ENCODE results near the gene MAST4.

Gene MAST4

DNA sequence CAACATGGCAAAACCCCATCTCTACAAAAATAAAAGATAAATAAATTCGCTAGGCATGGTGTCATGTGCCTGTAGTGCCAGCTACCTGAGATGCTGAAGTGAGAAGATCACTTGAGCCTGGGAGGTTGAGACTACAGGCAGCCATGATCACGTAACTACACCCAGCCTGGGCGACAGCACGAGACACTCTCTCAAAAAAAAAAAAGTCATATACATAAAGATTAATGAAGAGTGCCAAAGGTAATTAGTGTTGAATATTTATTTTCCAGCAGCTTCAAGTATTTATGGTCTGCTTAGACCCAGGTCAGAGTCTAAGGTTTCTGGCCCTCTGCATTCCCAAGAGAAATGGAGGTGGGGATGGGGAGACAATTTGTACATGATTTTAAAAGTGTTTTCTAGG, 432.7 kb downstream of the MAST4 start:
- no peak for DNase-seq

DNA sequence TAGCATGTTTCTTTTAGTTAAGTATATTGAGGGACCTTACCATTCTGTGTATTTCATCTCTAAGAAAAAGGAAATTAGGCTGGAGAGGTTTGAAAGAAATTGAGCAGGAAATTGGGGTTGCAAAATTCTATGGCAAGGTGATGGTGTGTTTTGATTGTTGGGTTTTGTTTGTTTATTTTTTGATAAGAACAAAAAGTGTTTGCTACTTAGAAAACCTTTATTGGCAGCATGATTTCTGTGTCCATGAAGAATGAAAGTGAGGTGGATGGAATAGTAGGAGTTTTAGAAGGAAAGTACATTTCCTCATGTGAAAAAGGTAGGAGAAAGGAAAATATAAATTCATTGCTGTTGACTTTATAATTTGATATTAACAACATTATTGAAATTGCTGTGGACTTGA, 433.3 kb downstream of the MAST4 start:
- no peak for DNase-seq

DNA sequence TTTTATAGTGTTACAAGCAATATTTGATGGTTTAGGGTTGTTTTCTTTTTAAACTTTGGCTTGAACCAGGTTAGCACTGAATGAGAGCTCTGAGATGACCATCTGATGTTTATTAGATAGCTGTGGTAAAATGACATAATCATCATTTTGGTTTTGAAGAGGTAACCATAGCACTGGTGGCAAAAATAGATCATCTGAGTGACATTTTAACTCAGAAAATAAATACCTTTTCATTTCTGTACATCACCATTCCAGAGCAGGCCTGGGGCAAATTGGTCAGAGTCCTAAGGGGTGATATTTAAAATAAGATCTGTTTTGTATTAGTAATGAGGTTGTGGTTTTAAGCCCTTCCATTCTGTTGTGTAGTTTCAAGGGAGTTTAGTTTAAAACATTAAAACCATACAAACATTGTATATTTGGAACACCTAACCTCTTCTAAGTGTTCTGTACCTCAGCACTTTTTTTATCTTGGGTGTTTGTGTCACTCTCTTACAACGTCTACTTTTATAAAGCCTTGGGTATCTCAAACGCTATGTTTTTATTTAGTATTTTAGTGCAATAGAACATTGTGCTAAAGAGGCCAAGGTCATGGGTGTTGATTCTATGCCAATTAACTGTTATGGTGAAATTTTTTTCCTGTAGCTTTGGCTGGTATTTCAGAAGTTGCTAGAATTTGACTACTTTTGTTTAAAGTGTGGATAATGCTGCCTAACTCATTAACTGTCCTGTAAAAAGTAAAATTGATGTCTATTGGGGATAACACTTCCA, 434.3 kb downstream of the MAST4 start:
- DNase-seq = no peak

DNA sequence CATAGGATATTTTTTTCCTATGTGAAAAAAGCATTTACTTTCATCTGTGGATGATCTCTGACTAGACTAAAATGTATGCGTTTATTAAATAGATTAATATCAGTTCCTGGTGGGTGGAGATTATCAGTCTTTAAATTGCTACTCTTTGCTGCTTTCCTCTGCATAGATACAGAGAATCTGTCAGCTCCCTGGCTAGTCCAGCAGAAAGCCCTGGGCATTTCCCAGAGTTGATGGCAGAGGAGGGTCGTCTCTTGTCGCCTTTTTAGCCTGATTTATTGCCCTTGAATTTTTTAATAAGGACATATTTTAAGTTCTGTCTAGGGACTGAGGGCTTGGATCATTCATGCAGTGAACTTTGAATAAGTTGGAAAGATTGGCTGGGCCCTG, 434.9 kb downstream of the MAST4 start:
- DNase-seq = no peak

DNA sequence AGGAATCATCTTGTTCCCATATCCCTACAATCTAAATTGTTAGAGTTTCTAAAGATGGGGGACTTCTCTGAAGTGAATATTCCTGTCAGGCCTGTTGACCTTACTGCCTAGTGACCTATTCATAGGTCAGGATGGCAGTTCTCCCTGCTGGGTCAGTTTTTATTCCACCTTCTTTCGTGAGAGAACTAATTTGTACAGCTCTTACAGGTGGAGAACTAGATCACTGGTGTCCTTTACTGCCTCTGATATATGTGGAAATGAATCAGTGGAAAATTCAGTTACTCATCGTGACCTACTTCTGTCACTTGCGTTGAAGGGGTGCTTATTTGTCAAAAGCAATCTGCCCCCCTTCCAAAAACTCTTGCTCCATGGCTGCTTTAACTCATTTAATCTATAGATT, 435.5 kb downstream of the MAST4 start:
- peak; percentile 53 for DNase-seq

DNA sequence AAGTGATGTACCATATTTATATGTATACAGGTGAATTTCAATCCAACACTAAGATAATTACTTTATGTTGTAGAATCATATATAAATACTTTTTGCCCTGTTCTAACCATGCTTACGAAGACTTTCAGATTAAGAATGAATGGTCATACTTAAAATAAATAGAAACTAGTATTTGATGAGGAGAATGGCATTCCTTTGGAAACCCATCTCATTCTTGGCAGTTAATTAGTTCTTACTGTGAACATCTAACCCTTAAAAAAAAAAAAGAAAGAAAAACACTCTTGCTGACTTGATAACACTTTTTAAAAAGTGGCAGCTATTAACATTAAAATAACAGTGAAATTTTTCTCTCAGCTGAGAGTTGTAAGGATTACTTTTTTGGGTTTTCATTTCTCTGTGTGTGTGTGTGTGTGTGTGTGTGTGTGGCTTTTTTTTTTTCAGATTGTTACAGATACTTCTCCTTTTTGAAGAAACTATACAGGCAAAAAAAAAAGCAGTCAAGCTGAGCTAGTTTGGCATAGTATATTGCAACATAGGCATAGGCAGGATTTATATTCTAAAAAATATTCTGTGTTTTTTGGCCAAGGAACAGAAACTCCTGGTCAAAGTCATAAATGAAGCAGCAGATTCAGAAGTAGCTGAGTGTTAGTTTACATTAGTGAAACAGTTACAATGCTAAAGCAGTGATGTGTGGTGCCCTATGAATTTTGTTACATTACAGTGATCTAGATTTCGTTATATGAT, 436.9 kb downstream of the MAST4 start:
- DNase-seq = no peak

DNA sequence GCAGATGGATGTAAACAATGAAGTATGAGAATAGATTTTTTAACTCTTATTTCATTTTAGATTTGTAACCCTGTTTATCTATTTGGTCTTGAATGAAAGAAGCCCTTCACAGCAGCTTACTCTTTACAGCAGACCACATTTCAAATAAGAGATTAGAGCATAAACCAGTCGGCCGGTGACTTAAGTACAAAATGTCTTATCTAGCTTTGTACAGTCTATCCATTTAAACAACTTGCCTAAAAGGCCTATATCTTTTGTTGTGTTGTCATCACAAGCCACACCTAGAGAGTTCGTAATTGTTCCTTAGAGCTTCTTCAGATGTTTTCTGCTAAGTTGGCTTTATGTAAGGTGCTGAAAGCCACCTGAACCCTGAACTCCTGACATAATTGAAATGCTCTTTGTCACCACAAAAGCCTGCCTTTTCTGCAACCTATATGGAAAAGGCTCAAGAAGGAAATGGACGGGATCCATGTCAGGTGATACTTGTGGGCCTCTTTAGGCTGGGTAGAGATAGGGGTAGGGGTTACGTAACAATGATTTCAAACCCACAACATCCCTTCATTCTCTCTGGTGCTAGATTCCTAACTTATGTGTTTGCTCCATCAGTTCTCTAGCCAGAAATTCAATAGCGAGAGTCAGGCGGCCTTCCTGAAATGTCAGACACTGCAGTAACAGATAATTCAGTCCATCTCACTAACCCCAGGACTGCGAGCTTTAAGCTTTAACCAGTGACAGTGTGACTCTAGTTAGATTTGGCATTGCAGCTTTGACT, 437.9 kb downstream of the MAST4 start:
- no peak for DNase-seq

DNA sequence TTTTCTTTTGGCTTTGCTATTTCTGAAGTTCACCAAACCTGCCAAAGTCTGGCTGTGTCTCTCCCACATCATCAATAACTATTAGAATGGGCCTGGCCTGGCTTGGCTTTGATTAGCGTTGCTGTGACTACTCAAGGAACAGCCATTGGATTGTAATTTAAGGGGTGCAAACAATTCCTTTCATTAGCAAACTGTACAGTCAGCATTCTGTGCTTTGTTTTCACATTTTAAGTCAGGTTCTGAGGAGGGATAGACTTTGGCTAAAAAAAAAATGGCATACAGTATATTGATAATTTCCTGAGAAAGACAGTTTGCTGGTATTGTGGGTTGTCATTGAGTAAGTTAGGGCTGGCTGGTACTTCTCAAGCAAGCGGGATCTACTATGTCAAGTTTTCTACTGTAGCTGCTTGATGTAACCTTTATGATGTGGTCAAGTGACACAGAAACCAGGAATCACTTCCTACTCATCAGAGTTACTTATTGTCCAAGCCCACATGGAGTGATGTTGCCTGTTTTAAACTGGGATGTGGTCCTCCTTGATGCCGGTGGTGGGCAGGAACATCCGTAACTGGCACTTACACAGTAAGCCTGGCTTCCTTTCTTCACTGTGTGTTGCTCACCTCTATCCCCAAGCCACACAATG, 439.0 kb downstream of the MAST4 start:
- DNase-seq = no peak

DNA sequence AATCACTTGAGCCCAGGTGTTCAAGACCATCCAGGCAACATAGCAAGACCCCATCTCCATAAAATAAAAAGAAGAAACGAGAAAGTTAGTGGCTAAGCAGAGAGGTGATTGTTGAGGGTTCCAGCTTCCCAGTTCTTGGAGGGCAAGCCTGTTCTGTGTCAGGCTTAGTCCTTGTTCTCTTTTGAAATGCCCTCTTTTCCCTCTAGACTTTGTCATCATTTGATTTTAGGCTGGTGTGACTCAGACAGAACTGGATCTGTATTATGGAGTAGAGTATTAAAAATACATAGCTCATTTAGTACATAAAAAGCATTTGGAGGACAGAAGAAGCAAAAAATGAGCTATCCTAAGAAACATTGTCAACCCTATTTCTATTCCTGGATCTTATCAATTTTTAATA, 441.0 kb downstream of the MAST4 start:
- no peak for DNase-seq

DNA sequence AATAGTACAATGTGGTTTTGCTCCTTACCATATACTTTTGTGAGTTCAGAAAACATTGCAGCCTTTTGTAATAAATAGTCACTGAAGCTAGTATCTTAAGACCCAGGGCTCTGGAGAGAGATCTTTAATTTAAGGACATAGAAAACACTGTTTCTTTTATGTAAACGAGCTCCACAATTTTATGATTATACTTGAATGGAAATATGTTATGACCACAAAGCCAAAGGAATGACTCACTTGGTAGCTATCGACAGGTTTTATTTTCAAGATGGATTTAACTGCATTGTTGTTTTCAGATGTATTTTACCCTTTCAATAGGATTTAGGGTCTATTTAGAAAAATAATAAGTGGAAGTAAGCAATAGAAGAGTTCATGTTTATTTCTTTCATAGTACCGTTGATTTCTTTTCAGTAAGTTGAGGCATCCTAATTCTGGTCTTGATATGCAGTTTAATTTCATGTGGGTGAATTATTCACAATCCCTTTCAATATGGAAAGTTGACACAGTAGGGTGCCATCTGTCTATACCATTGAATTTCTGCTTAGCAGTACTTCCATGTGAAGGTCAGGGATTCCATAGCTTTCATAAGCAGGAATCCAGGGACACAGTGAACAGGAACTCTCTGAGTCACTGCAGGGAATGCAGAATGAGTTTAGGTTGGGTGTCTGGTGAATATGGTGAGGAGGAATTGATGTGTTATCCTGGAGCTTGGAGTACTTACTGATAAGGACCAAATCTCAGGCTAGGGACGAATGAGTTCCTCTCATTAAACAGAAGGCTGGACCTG, 442.8 kb downstream of the MAST4 start:
- no peak for DNase-seq

DNA sequence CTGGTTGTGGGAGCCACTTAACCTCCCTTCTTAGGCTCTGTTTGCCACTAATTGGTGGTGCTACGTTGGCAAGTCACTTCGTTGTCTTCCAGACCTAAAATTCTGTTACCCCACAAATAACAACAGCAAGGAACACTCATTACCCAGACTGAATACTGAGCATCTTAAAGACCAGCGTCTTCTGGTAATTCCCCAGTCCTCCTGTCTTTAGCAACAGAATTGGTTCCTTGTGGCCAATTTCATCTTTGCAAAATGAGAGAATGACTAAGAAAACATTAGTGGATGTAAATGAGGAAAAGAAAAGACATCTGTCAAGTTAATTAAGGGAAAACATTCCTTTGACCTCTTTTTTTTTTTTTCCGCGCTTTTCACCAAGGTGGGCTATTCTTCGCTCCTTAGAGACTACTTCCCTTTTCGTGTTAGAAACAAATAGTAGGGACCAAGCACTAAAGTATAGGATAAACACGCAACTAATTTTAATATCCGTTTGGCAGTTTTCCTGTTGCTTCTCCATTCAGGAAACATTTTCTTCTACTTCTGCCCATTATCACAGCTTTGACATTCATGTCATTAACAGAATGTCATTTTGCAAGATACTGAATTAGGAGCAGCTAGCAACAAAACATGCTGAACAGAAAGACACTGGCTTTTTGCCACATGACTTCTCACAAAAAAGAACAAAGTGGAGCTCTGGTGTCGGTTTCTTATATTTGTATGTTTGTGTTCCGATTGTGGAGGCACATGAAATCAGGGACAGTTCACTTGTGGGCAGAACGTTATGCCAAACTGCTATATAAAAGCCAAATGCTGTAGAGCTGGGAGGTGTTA, 446.2 kb downstream of the MAST4 start:
- DNase-seq = no peak

DNA sequence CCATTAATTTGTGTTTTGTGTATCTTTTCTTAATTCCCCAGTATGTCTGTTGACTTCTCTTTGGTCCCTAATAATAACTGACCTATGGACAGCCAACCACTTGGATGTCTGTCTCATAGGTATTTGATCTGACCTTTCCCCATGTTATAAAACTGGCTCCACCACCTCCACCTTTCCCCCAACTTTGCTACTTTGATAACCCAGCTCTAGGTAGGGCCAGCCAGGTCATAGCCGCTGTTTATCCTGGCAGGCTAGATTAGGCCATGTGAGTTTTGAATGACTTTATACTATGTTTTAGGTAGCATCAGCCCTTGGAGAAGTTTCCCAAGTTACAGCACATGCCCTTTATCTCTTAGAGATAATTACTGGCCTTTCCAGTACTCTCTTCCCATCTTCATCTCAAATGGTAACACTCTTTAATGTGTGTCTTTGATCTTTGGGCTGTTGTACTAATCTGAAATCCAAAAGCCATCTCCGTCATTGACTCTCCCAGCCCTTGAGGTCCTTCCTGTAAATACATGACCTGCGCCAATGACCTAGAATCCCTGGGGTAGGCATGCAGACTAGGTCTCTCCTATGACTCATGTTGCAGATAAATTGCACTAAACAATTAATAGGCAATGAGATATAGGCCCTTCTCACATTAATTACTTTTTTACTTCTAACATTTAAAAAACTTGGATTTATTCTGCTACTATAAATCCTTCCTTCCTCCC, 447.8 kb downstream of the MAST4 start:
- DNase-seq = no peak

DNA sequence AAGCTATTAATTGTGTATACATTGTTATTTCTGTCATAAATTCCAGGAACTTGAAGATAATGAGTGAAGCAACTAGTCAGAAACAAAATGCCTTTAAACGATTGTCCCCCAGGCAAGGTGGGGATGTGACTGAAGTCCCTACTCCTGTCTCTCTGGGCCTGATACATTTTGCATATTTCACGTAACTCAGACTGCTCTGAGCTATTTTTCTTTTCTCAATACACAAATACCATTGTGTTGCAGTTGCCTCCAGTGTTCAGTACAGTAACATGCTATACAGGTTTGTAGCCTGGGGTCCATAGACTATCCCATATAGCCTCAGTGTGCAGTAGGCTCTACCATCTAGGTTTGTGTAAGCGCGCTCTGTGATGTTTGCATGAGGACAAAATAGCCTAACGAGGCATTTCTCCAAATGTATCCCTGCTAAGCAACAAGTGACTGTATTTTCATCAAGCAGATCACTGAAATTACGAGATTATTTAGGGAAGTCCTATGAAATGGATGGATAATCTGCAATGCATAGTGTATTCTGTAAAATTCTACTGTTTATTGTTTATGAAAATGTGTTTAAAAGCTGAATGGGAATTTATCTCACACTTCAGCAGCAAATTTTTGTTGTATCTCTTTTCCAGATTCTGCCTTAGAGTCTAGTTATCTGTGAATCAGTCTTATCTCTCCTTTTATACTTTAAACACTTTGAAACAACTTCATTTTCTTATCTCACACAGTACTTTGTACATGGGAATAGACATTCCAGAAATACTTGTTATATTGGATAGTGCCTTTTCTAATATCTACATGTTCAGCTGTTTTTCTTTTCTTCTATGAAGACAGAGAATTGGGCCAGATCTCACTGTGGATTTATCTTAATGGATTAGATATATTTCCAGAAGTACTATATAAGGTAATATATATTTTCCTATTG, 449.9 kb downstream of the MAST4 start:
- no peak for DNase-seq

DNA sequence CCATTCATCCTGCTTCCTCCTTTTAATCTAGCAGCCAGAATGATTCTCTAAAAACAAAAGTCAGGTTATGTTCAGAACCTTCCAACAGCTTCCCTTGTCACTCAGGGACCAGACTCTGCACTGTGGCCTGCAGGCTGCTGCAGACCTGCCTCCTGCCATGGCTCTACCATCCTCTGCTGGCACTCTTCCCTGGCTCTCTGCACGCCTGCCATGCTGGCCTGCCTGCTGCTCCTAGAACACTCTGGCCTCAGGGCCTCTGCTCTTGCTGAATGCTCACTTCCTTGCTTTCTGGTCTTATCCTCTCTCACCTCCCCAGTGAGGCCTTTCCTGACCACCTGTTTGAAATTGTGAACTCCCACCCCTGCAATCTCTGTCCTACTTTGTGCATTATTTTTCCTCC, 451.0 kb downstream of the MAST4 start:
- DNase-seq = no peak

DNA sequence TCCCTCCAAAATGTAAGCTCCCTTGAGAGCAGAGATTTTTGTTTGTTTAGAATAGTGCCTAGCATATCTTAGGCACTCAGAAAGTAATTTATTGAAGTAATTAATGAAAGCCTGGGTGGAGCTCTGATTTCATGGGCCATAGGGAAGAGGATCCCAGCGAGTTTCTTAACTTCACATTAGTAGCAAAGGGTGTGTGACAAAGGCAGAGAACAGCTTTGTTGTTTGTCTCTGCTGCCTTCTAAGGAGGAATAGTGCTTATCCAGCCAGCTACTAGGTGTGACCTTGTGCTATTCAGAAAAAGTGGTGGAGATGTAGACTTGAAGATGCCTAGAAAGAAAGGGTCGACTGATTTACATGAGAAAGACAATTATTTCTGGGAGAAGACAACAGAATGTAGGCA, 451.4 kb downstream of the MAST4 start:
- DNase-seq = no peak

DNA sequence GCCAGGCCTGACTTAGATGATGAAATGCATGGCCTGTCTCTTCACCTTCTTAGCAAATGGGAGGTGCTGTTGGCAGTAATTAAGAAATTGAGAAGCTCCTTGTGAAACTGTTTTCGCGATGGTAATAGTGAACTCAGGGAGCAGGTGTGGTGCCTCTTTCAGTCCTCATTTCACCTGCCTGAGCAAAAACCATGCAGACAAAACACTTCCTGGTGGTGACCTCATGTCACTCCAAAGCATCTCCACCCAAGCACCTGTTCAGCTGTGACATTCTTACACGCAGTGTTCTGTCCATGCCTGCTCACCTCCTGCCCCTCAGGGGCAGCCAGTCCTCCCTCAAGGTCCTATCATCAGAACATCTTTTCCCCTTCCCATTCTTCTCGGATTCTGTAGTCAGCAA, 453.9 kb downstream of the MAST4 start:
- DNase-seq = no peak

DNA sequence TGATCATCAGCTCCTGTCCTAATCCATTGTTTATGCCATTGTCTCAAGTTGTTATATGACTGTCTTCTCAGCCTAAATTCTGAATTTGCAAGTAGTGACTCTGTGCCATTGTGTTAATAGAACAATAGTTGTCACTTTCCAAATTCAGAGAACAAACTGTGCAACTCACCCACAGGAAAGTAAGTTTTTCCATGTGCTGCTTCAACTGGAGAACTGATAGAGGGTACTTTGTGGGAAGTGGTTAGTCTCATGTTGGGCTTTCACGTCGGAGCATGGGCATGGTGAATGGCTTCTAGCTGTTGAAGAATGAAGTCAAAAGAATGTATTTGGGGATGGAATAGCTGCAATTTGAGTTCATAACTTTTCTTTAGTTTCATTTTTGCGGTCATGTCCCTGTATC, 454.4 kb downstream of the MAST4 start:
- no peak for DNase-seq

DNA sequence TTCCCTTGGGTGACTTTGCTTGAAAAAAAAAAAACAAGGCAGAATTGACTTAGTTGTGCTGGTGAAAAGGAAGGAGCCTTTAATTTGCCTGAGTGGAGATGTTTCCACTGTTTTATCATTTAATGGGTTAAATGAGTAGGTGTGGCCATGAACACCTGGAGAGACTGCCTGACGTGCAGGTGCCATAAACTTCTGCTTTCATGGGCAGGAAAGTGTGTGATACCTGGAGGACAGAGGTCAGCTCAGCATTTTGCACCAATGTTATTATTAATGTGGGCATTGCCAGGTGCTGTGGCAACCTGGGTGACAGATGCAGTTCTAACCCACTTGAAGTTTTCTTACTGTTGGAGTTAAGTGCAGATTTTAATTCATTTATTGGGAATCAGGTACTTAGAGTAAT, 455.0 kb downstream of the MAST4 start:
- DNase-seq = no peak

DNA sequence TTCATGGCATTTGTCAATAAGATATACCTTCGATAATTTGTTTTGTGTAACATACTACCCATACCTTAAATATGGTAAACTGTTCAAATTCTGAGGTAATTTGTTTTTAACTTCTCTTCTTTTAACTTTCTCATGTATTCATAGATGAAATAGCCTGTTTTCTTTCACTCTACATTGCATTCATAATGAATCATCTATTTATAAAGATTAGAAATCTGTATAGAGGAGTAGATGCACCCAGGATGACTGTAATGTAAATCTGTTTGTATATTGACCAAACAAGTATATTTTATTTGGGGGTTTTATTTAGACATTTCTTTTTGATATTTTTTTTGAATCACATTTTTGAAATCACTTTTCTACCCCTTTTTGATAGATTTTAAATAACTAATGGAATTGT, 455.8 kb downstream of the MAST4 start:
- no peak for DNase-seq

DNA sequence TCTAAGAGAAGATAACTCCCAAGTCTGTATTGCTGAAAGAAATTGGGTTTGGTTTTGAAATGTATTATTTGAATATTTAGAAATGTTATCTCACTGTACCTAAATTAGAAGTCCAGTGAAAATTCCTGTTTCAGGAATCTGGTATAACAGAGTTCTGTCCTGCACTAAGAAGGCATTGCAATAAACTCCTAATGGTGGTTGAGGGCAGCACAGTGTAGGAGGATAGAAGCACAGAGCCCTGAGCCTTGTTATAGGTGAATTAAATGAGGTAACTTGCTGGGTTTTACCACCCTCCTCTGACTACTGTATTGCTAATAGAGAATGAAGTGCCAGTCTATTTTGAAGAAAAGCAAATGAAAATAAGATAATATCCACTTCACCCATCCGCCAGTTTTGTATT, 457.0 kb downstream of the MAST4 start:
- DNase-seq = no peak
